Peyer's patch (tissue), 4 donors: ENCODE data around the gene CSPG4. TPM values are rescaled to one million over a fixed set of nuclear protein-coding genes. Genes with fewer than 3 reads are reported as not detected.
"Not testable (repeated sequence)": the region's sequence is repeated elsewhere in the genome, so short reads cannot be mapped to it uniquely, and the experiment has no call there.

Source experiments
- DNase-seq, 3 donors: peaks; one replicate each; pipeline ENCODE4 v3.0.0-alpha.2; 2017 to 2019
- H3K27ac ChIP-seq, 4 donors: fragments of 200-600 bp; sonication (generic); one replicate each; pipeline ENCODE4 v1.5.1; 2016 to 2019
- H3K27me3 ChIP-seq, 2 donors: fragments of 200-600 bp; sonication (generic); one replicate each; pipeline ENCODE4 v1.5.1; 2019
- H3K36me3 ChIP-seq, 3 donors: fragments of 200-600 bp; sonication (generic); one replicate each; pipeline ENCODE4 v1.5.1; 2016 to 2019
- H3K4me1 ChIP-seq, 4 donors: fragments of 200-600 bp; sonication (generic); one replicate each; pipeline ENCODE4 v1.5.1; 2016 to 2019
- H3K4me3 ChIP-seq, 4 donors: fragments of 200-600 bp; sonication (generic); 1 replicate in 3 of 4; 2 replicates in 1 of 4; pipeline ENCODE4 v1.5.1; 2016 to 2019; ENCODE audit warnings: mild to moderate bottlenecking in 1 of 4
- H3K9me3 ChIP-seq, 4 donors: fragments of 200-600 bp; sonication (generic); one replicate each; pipeline ENCODE4 v1.5.1; 2016 to 2019; ENCODE audit warnings: mild to moderate bottlenecking in 1 of 4
- CTCF ChIP-seq, 6 experiments: fragments of 450-650 bp in 4 of 6; fragments of 200-600 bp in 2 of 6; sonication (generic) in 1 of 6; IDR thresholded peaks; one replicate each; pipeline ENCODE4 v1.5.1; 2017 to 2019; ENCODE audit warnings: antibody characterized with exemption in 6 of 6, mild to moderate bottlenecking in 3 of 6, moderate library complexity in 1 of 6
- POLR2A ChIP-seq, 2 donors: fragments of 450-650 bp; IDR thresholded peaks; one replicate each; pipeline ENCODE4 v1.5.1; 2017; ENCODE audit warnings: antibody characterized with exemption in 2 of 2, mild to moderate bottlenecking in 2 of 2, moderate library complexity in 2 of 2
- total RNA-seq, 4 donors: library from RNA; depleted of rRNA; stranded (reverse); fragments of >200 nt; gene quantifications; one replicate each; pipeline ENCODE4 v1.1.0, GENCODE V29; 2016

CSPG4 gene
- total RNA-seq, 4 donors from 2014 or later = 2.8 to 15.7 (median 6.3) TPM

GRCh38 chr15:75687486-75688277 lies 25.0 kb downstream of the CSPG4 start:
- Histone ChIP-seq H3K27ac (no peak overlapping the region), H3K4me1 (peaks cover 0 to 6% (median 0%) of the 10 kb centered on the region in 4 donors), H3K27me3 (no peaks in the 10 kb centered on the region), H3K9me3 (no peaks in the 10 kb centered on the region), H3K4me3 (no peak overlapping the region), H3K36me3 (peaks cover 0 to 14% (median 0%) of the 10 kb centered on the region in 3 donors)
- TF ChIP-seq POLR2A (IDR thresholded peaks at IDR 0.05) = no peak
- TF ChIP-seq CTCF (IDR thresholded peaks at IDR 0.05) = no peak
- no peak for DNase-seq

DNA sequence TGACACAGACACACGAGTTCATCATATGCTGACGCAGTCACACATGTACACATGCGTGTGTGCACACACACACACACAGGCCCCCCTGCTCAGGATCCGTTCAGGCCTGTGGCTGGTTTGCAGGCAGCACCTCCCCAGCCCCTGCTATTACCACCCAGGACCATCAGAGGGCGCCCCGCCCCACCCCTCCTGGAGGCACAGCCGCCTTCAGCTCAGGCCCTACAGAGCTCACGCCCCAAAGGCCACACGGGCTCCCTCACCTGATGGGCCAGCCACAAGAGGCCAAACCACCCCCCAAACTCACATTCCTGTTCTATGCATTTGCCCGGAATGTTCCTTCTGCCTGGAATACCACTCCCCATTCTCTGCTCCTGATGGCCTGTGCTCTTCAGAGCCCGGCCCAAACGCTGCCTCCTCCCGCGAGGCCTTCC lies 26.4 kb downstream of the CSPG4 start:
- peak; percentile 56 to 89 (median 86) for DNase-seq
- H3K36me3 ChIP-seq = peaks cover 0 to 14% (median 0%) of the 10 kb centered on the region in 3 donors
- peak; percentile 35 to 77 (median 73) for TF ChIP-seq CTCF (IDR thresholded peaks at IDR 0.05)
- not testable (repeated sequence) for H3K9me3 ChIP-seq, H3K27me3 ChIP-seq, H3K4me3 ChIP-seq, H3K4me1 ChIP-seq, H3K27ac ChIP-seq

- TF ChIP-seq POLR2A (IDR thresholded peaks at IDR 0.05) (no peak), CTCF (IDR thresholded peaks at IDR 0.05) (no peak)
- H3K4me1 ChIP-seq = peaks cover 0 to 6% (median 0%) of the 10 kb centered on the region in 4 donors
- no peak overlapping the region for H3K27ac ChIP-seq
- no peak for DNase-seq
- no peaks in the 10 kb centered on the region for H3K27me3 ChIP-seq
- peaks cover 0 to 14% (median 0%) of the 10 kb centered on the region in 3 donors for H3K36me3 ChIP-seq
- no peaks in the 10 kb centered on the region for H3K9me3 ChIP-seq
- H3K4me3 ChIP-seq = no peak overlapping the region
Measured at GRCh38 chr15:75685195-75685594, 27.5 kb downstream of the CSPG4 start.

- Histone ChIP-seq H3K27ac (no peak overlapping the region), H3K27me3 (no peaks in the 10 kb centered on the region), H3K4me3 (no peak overlapping the region), H3K9me3 (no peaks in the 10 kb centered on the region), H3K4me1 (peaks cover 0 to 6% (median 0%) of the 10 kb centered on the region in 4 donors), H3K36me3 (peaks cover 0 to 12% (median 0%) of the 10 kb centered on the region in 3 donors)
- TF ChIP-seq POLR2A (IDR thresholded peaks at IDR 0.05) = no peak
- TF ChIP-seq CTCF (IDR thresholded peaks at IDR 0.05) = no peak
- DNase-seq = no peak
Measured at GRCh38 chr15:75684648-75685047, 28.0 kb downstream of the CSPG4 start.

DNA sequence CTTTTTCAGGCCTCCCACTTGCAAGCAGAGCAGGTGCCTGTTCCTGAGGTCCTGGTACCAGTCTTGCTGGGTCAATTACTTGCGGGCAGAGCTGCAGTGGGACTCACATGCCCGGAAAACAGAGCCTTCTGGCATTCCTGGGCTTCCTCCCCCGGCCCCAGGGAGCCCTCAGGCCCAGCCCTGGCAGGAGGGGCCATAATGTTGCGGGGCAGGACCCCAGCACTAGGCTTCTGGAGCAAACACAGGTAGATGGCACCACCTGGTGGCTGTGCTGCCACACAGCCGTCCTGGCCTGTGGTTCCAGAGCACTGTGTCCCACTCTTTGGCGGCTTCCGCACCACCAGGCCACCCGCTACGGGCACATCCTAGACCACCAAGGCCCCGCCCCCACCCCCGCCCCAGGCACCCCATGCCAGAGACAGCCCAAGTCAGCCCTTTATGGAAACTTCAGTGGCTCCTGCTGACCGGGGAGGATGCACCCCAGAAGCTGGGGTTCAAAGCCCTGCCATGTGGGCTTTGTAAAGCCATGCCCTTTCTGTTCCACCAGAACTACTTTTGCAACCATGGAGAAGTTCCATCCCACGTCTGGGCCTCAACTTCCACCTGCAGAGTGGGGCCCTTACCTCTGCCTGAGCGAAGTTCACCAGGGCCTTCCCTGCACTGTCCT lies 28.9 kb downstream of the CSPG4 start:
- not testable (repeated sequence) for H3K36me3 ChIP-seq, H3K4me3 ChIP-seq

More for the DNA sequence above, 28.9 kb downstream of the CSPG4 start:
- not testable (repeated sequence) for H3K27ac ChIP-seq, H3K4me1 ChIP-seq, H3K9me3 ChIP-seq, H3K27me3 ChIP-seq
- peak; percentile 43 to 85 (median 76) for TF ChIP-seq CTCF (IDR thresholded peaks at IDR 0.05)
- peak; percentile 52 to 82 (median 79) for DNase-seq
